ENCODE measurements around the gene STK32C.
"Not testable (repeated sequence)": the region's sequence is repeated elsewhere in the genome, so short reads cannot be mapped to it uniquely, and the experiment has no call there.

The STK32C gene

GRCh38 chr10:132230557-132231210 is 77.1 kb downstream of the STK32C start:
- DNase-seq (ENCODE audit: low read depth), result no peak

DNA sequence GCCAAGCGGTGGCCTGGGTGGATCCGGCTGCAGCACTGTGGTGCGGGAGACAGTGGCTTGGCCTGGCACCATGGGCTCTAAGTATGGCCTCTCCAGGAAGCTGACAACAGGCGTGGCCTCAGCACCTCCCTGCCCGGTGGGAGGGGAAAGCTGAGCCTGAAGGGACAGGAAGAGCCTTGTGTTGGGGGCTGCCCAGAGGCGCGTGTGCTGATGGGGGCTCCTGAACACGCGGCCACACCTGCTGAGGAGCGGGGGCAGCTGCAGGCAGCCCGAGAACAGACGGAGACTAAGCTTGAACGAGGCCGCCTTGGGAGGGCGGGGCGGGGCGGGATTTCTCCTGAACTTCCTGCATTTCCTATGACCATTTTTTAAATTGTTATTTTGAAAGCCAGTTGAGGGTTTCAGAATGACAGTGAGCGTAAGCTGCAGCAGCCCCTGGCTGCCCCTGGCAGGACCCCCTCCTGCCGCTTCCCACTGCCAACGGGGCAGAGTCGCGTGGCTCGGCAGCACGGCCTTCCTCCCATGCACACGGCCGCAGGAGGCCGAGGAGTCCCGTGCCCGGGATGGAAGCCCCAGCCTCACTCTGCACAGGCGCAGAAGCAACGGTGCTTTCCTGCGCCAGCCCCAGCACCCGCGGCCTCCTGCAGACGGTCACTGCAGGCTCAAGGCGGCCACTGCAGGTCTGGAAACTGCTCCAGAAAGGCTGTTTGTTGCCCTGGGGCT is 77.8 kb downstream of the STK32C start:
- peak; percentile 26 for DNase-seq (ENCODE audit: low read depth)

GRCh38 chr10:132229096-132229495 is 78.7 kb downstream of the STK32C start:
- no peak for DNase-seq (ENCODE audit: low read depth)

DNA sequence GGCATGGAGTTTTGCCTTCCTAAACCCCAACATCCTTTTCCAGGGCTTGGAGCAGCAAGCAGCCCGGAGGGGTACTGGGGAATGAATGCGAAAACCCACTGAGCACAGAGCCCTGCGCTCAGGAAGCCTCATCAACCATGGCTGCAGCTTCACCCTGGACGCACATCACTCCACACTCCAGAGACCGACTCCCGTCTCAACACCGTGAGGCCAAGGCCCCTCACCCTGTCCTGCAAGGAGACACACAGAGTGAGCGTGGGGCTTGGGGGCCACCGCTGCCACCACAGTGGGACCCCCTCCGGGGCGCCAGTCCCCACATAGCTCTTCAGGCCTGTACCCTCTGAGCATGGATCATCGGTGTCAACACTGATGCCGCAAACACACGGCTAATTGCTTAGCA is 79.1 kb downstream of the STK32C start:
- no peak for DNase-seq (ENCODE audit: low read depth)

GRCh38 chr10:132227851-132228390 is 79.8 kb downstream of the STK32C start:
- DNase-seq (ENCODE audit: low read depth), result no peak

DNA sequence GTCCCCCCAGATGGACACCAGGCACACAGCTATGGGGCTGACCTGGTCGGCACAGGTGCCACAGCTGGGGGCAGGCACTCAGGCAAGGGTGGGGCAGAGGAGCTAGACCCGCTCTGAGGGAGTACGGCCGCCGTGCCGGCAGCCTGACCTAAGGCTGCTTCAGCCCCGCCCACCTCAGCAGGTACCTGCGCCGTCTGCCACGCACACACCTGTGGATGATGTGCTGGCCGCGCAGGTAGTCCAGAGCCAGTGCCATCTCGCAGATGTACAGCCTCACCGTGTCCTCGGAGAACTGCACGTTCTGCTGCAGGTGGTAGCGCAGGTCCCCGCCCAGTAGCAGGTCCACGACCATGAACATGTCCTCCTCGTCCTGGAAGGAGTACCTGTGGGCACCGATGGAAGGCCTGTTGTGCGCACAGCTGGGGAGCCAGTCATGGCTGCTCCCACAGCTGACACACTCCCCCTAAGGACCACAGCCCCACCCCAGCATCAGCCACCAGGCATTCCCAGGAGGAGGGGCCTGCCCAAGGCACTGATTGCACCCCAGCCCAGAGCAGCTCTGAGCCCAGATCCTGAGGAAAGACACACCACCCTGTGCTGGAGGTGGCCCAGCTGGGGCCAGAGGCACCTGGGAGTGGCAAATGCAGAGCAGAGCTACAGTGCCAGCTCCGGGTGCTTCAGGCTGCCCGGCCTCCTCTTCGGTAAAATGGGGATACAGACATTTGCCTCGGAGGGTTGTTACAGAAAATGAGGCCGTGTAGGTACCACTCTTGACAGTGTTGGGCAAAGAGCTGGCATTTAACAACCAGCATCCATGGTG is 81.0 kb downstream of the STK32C start:
- DNase-seq (ENCODE audit: low read depth), result no peak

- DNase-seq (ENCODE audit: low read depth), result no peak
Measured at GRCh38 chr10:132225849-132226205, 81.9 kb downstream of the STK32C start.

GRCh38 chr10:132225073-132225848 is 82.5 kb downstream of the STK32C start:
- DNase-seq (ENCODE audit: low read depth), result no peak

DNA sequence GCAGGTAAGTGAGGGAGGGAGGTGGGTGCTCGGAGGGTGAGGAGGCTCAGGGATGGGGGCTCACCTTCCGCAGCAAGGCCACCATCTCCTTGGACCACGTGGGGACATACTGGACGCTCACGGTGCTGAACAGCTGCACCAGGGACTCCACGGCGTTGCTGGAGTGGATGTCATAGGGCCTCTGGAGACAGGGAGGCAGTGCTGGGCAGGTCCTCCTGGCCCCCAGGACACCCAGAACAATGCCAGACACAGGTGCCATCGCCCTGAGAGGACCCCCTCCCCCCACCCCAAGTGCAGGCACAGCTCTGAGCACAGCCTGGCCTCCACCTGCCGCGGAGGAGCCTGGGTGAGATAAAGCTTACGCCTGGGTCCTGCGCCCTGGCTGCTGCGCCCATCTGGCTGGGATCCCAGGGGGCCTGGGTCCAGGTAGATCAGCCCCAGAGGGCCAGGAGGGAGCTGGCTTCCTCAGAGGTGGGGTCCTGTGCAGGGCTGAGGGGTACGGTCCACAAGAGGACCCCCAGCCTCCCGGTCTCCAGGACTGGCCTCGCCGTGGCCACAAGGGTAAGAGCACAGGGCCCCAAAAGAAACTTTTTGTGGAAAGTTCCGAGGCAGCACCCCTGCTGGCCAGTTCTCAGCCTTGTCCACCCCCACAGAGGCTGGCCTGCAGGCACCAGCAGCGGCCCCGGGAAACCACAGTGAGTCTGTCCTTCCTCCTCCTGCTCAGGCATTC is 83.2 kb downstream of the STK32C start:
- DNase-seq (ENCODE audit: low read depth), result no peak

DNA sequence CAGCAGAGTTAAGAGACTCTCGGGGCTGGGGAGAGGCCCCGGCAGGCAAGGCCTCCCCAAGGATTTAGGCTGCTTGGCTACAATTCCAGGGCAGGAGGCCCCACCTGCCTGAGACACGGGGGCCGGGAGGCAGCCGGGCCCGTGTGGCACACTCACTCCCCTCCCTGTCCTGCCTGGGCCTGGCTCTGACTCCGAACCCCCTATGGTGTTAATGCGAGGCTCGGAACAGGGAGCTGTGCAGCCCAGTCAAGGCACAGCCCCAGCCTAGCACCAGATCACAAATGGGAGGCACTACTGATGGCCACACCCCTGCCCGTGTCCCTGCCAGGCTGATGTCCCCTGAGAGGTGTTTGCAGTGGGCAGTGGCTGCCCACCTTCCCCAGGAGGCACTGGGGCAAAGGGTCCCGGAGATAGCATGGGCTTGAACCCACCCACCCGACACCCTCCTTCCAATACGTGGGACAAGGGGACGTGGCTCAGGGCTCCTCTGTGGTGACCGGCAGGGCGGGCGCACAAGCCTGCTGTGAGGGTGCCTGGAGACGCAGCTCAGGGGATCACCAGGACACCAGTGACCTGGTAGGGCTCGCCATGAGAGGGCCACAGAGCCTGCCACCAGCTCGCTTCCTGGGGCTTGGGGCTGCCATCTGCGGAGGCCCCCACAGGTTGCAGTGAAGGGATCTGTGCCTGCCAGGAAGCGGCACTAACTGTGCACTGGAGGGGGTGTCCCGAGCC is 84.0 kb downstream of the STK32C start:
- DNase-seq (ENCODE audit: low read depth), result no peak

DNA sequence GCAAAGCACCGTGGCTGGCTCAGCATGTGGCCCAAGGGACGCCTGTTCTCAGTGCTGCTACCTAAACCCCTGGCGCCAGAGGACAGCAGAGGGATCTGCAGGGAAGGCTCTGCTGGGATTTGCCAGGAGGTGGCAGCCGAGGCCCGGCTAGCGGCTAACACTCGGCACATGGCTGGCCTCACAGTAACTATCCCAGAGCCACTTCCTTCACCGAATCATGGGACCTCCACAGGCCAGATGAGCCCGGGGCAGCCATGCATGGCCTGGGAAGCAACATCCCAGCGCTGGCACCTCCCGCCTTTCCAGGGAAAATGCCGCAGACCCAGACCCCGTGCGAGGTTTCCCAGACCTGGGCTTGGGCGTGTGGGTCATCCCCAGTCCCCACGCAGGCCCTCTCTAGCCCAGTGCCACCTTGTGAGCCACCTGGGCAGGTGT is 84.6 kb downstream of the STK32C start:
- peak; percentile 83 for DNase-seq (ENCODE audit: low read depth)

- no peak for DNase-seq (ENCODE audit: low read depth)
Measured at GRCh38 chr10:132222726-132223125, 85.0 kb downstream of the STK32C start.

- not testable (repeated sequence) for DNase-seq (ENCODE audit: low read depth)
Measured at GRCh38 chr10:132220996-132221395, 86.8 kb downstream of the STK32C start.

- DNase-seq (ENCODE audit: low read depth), result no peak
Measured at GRCh38 chr10:132220061-132220460, 87.7 kb downstream of the STK32C start.

DNA sequence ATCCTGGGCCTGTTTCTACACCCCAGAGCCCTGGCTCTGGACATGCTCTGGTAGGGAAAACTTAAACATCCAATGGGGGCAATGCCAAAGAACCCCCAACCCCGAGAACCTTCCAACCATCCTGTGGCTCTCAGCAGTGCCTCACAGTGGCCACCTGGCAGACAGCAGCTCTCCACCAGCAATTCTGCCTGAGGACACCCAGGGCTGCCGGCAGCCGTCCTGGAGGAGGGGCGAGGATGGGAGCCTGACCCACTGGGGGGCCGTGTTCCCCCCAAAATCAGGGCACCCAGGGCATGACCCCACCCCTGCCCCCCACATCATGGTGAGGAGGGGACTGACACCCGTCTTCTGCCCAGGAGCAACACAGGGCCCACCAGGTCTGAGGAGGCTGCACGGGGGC is 88.3 kb downstream of the STK32C start:
- DNase-seq (ENCODE audit: low read depth), result no peak

DNA sequence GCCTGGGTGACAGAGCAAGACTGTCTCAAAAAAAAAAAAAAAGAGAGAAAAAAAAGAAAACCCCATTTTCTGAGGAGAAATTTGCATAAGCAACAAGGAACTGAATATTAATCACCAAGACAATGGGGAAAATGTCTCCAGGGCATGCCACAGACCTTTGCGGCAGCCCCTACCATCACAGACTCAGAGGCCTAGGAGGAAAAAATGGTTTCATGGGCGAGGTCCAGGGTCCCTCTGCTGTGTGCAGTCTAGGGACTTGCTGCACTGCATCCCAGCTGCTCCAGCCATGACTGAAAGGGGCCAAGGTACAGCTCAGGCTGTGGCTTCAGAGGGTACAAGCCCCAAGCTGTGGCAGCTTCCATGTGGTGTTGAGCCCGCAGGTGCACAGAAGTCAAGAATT is 91.3 kb downstream of the STK32C start:
- not testable (repeated sequence) for DNase-seq (ENCODE audit: low read depth)

- no peak for DNase-seq (ENCODE audit: low read depth)
Measured at GRCh38 chr10:132213917-132214316, 93.8 kb downstream of the STK32C start.

- DNase-seq (ENCODE audit: low read depth), result no peak
Measured at GRCh38 chr10:132212816-132213215, 94.9 kb downstream of the STK32C start.

DNA sequence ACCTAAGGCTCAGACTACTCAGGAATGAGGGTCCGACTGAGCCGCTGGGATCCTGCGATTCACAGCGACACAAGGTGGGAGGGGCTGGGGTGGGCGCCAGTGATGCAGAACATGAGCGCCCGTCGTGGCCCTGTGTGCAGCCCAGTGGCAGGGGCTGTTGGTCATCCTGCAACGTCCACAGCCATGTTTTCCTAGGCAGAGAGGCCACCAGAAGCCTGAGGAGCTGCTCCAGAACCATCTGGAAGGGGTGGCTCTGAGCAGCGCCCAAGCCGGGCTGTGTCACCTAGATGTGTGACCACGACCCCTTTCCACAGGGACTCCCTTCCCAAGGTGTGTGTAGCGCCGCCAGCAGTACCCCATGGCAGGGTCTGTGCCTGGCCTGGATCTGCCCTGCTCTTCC is 96.5 kb downstream of the STK32C start:
- no peak for DNase-seq (ENCODE audit: low read depth)

GRCh38 chr10:132210766-132211165 is 97.0 kb downstream of the STK32C start:
- no peak for DNase-seq (ENCODE audit: low read depth)

Measured in iris pigment epithelial cell (primary cell).